HG03025 (cell line): ENCODE measurements around the gene ADCY7.

ENCODE experiments used
- ATAC-seq: cut with Tn5 transposase; IDR thresholded peaks from one replicate; pipeline ENCODE4 v1.9.1; 2021; ENCODE audit warnings: mild to moderate bottlenecking, moderate library complexity; ENCODE audit not compliant: unreplicated experiment, low FRiP score

The ADCY7 gene

DNA sequence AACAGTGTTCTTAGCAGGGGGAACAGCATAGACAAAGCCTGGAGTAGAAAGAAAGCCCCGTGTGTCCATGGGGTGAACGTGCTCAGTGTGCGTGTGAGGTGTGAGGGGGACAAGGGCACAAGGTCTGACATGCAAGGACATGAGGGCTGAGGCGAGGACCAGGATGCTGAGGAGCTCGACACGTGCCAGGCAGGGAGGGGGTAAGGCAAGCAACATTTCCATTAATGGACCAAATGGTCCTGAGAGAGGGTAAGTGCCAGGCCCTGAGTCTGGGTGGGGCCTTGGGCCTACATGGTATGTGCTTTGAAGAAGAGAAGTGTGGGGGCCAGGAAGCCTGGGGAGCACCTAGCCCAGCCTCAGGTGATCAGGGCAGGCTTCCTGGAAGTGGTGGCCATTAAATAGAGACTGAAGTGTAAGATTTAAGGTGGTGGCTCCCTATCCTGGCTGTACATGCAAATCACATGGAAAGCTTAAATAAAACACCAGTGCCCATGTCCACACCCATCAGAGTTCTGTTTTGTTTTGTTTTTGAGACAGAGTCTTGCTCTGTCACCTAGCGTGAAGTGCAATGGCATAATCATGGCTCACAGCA, 29.3 kb downstream of the ADCY7 start:
- ATAC-seq: no peak

DNA sequence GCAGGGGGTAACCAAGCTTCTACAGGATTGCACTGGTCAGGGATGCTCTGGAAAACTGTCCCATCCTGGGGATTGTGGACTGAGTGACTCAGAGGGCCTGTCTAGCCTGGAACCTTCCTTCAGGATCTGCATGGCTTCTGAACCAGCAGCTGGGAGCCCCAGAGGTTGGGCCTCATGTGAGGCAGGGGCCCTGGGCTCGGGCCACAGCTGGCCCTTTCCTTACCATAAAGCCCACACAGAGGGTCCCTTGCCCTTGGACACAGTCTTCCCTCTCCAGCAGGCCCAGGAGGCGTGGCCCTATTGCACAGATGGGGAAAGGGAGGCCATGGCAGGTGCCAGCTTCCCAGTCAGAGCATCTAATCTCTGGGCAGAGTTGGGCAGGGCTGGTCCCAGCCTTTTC, 30.5 kb downstream of the ADCY7 start:
- ATAC-seq: no peak

GRCh38 chr16:50297301-50298074, 31.1 kb downstream of the ADCY7 start:
- ATAC-seq: no peak

DNA sequence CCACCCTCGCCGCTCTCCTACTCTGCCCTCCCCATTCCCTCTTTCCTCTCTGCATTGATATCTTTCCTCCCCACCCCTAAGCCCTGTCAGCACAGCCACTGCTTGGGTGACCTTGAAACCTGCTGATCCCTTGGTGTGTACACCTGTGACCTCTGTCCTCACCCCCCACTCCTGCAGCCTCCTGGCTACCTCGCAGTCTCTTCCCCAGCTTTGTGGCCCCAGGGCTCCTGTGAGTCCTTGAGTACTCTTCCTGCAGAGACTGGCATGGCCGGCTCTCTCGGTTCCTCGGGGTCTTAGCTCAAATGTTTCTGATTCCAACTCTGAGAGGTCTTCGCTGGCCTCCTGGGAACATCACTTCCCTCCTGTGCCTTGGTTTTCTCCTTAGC, 31.7 kb downstream of the ADCY7 start:
- no peak for ATAC-seq

DNA sequence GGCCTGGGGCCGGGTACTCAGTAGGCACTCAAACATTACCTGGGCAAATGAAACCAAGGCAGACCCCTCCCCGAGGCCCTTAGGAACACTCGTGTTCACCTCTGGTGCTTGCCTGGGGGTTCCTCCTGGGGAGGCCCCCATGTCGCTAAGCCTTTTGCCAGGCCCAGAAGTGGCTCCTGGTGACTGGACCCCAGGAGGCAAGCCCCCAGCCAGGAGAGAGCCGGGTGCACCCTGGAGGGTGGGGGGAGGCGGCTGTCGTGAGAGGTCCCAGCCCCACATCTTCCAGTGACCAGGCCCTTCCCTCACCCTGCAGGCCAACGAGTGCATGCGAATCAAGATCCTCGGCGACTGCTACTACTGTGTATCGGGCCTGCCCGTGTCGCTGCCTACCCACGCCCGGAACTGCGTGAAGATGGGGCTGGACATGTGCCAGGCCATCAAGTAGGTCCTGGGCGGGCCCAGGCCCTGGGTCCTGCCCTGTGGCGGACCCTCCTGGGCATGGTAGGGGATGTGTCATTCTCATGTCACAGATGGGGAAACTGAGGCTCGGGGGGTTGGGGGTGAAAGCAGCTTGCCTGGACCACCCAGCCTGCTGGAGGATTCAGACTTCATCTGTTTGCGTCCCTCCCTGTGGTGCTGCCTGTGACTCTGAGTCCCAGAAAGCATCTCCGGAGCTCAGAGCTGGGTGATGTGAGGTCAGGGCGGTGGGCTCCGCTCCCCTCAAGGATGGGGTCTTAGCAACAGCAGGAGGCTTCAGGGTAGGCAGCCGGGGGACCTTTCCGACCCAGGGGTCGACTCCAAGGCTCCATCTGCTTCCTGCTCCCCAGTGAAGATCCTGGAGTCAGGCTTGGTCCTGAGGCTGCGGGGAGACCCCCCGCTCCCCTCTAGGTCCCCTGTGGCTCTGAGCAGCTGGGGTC, 32.5 kb downstream of the ADCY7 start:
- ATAC-seq: no peak

DNA sequence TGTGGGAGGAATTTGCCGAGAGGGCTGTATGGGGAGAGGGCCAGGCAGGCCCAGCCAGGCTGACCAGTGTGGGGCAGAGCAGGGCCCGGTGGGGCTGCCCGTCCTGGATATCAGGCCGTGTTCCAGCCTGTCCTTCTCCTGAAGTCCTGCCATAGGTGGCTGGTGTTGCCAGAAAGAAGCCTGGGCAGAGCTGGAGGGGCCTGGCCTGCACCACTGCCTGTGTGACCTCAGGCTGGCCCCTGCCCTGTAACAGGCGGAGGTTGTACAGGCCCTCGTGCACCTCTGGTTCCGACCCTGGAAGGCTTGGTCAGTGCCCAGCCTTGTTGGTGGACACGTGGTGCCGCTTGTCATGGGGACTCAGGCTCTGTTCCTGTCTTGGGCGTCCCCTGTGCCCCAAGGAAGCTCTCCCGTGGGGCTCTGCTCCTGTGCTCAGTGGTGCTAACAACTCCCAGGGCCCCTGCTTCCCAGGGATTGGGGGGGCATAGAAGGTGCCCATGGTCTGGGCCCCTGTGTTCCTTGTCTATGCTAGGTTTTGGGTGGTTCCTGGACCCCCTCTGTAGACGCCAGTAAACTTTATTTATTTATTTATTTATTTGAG, 33.3 kb downstream of the ADCY7 start:
- no peak for ATAC-seq

- no peak for ATAC-seq
These were observed 34.7 kb downstream of the ADCY7 start for GRCh38 chr16:50300942-50301625.

GRCh38 chr16:50301626-50302471, 35.5 kb downstream of the ADCY7 start:
- ATAC-seq: no peak

DNA sequence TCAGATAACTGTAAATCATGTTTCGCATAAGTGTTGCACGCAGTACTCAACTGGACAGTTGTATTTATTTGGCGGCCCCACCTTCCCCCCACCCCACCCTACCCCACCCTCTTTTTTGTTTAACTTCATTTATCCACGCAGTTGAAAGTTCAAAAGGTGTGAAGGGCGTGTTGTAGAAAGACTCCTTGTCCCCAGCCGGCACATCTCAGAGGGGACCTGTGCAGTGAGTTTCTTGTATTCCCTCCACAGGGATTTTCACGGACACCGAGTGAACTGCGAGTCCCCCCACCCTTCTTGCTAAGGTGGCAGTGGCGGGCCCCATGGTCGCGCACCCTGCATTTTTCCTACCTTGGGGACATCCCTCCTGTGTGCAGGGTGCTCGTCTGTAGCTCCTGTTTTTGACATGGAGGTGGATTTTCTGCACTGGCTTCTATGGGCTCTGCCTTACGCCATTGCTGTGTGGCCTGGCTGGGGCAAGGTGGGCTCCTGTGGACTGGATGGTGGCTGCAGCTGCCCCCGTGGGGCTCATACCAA, 36.2 kb downstream of the ADCY7 start:
- no peak for ATAC-seq

DNA sequence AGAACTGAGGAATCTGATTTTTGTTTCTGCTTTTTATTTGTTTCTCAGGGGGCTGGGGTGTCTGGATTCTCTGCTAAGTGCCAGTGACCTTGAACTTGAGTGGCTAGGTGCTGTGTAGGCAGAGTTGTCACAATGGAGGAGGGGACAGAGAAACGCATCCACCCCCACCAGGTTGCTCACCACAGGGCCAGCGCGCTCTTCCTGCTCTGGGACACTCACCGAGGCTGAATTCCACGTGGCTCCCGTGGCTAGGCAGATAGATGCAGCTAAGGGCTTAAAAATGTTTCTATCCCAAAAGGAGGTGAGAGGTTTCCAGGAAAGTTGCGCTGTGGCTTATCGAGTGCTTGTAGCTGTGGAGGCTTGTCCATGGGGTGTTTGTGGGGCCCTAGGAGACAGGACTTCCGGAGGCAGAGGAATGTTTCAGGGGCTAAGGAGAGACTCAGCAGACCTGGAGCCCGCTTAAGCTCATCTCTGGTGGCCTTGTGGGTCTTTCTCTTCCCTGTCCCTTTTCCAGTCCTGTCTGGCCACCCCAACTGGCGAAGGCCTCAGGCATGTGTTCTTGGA, 36.8 kb downstream of the ADCY7 start:
- ATAC-seq: no peak

GRCh38 chr16:50303605-50304466, 37.5 kb downstream of the ADCY7 start:
- ATAC-seq: no peak

DNA sequence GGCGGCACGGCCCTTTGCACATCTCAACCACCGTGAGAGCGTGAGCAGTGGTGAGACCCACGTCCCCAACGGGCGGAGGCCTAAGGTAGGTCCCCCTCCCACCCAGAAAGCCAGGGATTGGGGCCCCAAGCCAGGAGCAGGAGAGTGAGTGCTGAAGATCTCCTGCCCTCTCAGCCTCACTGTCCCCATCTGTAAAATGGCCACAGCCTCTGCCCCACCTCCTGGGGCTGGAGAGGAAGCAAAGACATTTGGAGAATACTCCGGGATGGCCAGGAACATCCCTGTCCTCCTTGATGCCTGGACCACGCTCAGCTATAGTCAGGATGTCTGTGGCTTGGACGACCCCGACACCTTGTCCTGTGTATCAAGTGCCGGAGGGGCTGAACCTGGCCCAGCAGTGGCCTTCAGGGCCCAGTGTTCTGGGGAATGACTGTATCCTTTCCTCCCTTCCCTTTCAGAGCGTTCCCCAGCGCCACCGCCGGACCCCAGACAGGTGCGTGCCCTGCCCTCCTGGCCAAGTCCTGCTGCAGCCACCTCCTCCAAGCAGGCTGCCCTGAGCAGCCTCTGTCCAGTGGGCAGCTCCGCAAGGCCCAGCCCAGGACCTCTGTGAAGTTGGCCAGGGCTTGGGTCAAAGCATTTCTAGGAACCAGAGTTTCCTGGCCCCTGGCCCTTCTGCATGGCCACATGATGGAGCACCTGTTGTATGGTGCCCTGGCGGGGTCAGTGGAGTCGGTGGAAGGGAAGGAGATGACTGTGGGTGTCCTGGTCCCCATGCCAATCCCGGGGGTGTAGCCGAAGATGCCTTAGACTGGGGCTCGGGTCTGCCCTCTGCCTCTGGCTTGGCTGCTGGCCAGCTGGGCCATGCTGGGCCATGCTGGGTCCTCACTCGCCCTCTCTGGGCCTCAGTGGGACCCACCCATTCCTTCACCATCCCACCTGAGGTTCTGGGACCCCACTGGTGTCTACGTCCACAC, 38.4 kb downstream of the ADCY7 start:
- ATAC-seq: no peak

DNA sequence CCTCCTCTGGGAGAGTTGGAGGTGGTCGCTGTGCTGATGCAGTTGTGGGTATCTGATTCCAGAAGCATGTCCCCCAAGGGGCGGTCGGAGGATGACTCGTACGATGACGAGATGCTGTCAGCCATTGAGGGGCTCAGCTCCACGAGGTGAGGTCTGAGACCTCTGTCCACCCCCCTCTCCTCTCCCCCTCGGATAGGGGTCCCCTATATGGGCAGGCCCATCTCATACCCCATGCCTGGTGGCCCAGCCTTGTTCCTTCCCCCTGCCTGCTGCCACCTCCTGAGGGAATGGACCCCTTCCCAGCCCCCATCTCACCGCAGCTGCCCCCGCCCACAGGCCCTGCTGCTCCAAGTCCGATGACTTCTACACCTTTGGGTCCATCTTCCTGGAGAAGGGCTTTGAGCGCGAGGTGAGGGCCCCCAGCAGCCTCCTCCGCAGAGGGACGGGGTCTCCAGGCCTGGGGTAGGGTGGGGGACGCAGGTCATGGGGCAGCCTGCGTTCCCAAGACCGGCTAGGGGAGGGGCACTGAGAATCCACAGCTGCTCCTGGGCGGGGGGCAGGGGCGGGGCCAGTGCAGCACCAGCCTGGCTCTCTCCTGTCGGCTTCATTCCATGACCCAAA, 39.2 kb downstream of the ADCY7 start:
- ATAC-seq: no peak

DNA sequence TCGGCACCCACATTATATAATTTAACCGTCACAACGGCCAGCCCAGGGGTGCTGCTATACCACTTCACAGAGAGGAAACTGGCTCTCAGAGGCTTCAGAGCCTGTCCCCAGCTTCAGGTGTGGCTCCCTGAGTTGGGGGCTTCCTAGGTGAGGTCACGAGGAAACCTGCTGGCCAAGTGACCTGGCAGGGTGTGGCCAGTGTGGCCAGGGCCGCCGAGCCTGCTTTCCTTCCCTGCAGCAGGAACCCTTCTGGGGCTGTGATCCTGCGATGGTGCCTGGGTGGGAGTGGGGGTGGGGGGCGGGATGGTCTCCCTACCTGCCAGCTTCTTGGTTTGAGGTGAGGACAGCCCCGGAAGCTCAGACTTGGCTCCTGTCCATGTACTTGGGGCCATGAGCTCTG, 39.9 kb downstream of the ADCY7 start:
- ATAC-seq: no peak

DNA sequence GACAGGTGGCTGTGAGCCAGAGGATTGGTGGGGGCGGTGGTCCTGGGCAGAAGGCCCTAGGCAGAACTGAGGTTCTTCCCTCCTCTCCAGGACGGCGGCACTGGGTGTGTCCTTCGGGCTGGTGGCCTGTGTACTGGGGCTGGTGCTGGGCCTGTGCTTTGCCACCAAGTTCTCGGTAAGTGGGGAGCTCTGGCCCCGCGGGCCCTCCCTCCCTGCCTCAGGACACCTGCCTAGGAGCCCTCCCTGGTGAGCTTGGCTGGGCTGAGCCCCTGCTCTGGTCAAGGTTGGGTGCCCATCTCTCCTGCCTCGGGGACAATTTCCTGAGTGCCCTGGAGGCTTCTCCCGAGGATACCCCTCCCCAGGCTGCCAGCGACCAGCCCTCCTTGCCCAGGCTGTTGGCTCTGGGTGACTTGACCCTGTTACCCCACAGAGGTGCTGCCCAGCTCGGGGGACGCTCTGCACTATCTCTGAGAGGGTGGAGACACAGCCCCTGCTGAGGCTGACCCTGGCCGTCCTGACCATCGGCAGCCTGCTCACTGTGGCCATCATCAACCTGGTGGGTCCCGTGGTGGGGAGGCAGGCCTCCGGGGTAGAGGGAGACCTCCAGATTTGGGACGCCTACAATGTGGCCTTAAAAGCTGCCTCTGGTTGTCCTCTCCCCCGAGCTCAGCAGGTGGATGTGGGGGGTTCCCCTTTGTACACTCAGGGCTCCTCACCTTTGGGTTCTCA, 42.0 kb downstream of the ADCY7 start:
- no peak for ATAC-seq

- ATAC-seq: no peak
These were observed 42.8 kb downstream of the ADCY7 start for GRCh38 chr16:50309156-50309526.
